A673 (cell line): ENCODE data around the gene RPAP3.

Experiments
- CTCF ChIP-seq: fragments of 300-800, 200-600 bp; sonication (generic); conservative IDR thresholded peaks from 2 replicates; pipeline ENCODE4 v1.5.1; 2017; ENCODE audit warnings: low read depth, mild to moderate bottlenecking, antibody characterized with exemption, low read length, moderate library complexity, mixed read lengths
- EZH2 ChIP-seq: fragments of 200-600 bp; sonication (generic); IDR thresholded peaks from 2 replicates; pipeline ENCODE4 v1.6.1; 2017; ENCODE audit warnings: borderline replicate concordance, low read depth, mild to moderate bottlenecking, mixed read lengths, antibody characterized with exemption, low read length; ENCODE audit not compliant: poor library complexity, severe bottlenecking

- no peak for TF ChIP-seq CTCF
- no peak for TF ChIP-seq EZH2
These were observed 44.5 kb upstream of the RPAP3 start for GRCh38 chr12:47750229-47750798.
